Ishikawa (cell line): Measurements from ENCODE around the gene TMEM219.

Experiments used
- CEBPB ChIP-seq: IDR thresholded peaks from 2 replicates; pipeline ENCODE4 v1.6.1; 2012
- CREB1 ChIP-seq: IDR thresholded peaks from 2 replicates; pipeline ENCODE4 v1.6.1; 2012; ENCODE audit warnings: low read depth
- EGR1 ChIP-seq: IDR thresholded peaks from 2 replicates; pipeline ENCODE4 v1.6.1; 2012
- EP300 ChIP-seq: IDR thresholded peaks from 2 replicates; pipeline ENCODE4 v1.6.1; 2012; ENCODE audit warnings: borderline replicate concordance
- FOXM1 ChIP-seq: IDR thresholded peaks from 2 replicates; pipeline ENCODE4 v1.6.1; 2012; ENCODE audit warnings: low read depth, borderline replicate concordance
- NFIC ChIP-seq: IDR thresholded peaks from 2 replicates; pipeline ENCODE4 v1.6.1; 2012
- RAD21 ChIP-seq: IDR thresholded peaks from 2 replicates; pipeline ENCODE4 v1.6.1; 2012; ENCODE audit warnings: low read depth
- REST ChIP-seq: IDR thresholded peaks from 2 replicates; pipeline ENCODE4 v1.6.1; 2012; ENCODE audit warnings: low read depth, mild to moderate bottlenecking
- TAF1 ChIP-seq: IDR thresholded peaks from 2 replicates; pipeline ENCODE4 v1.6.1; 2012; ENCODE audit warnings: low read depth, mild to moderate bottlenecking
- TCF12 ChIP-seq: IDR thresholded peaks from 2 replicates; pipeline ENCODE4 v1.6.1; 2012; ENCODE audit warnings: low read depth
- TEAD4 ChIP-seq: IDR thresholded peaks from 2 replicates; pipeline ENCODE4 v1.6.1; 2012
- USF1 ChIP-seq: IDR thresholded peaks from 2 replicates; pipeline ENCODE4 v1.6.1; 2012
- YY1 ChIP-seq: IDR thresholded peaks from 2 replicates; pipeline ENCODE4 v1.6.1; 2012; ENCODE audit warnings: low read depth
- ZBTB7A ChIP-seq: IDR thresholded peaks from 2 replicates; pipeline ENCODE4 v1.6.1; 2012; ENCODE audit warnings: low read depth
- TF ChIP-seq, protein P1 (sequence below): IDR thresholded peaks from 2 replicates; pipeline ENCODE4 v1.6.1; 2012

The TMEM219 gene

DNA sequence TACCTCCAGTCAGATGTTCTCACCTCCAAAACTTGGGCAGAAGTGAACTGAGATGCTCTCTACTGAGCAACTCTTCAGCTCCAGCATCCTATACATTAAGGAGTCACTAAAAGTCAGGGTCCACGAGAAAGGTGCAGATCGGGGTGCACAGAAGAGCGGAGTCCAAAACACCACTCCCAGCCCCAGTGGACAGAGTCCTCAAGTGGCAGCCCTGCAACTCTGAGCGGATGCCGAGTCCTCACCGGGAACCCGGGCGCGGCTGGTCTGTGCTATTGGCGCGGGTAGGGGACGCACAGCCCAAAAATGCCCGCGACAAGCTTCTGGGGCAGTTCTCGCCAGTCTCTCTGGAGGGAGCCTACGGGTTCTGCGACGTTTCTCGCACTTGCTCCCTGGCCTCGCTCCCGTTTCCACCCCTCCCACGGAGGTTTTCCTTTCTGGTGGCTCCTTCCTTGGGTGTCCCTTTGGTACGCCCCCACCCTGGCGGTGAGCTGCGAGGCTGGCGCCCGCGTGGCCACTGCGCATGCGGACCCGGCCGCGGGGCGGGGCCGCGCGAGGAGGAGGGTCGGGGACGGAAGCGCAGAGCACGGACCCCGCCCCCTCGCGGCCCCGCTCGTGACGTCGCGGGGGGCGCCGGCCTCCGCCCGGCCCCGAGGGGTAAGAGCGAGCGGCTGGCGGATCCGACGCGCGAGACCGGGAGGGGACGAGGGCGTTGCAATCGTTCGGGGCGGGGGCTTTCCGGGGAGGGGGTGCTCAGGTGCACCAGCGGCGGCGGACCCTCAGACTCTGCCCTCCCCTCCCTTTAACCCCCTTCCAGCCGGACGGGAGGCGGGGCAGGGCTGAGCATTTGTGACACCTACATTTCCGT, at the start of gene TMEM219:
TSS of gene TMEM219 (plus strand) at position 601 of the 865 bp plus-strand sequence. CDS start 1,065 bp downstream, outside the sequence.
- TF ChIP-seq TAF1 = peak; percentile 51
- no peak for TF ChIP-seq REST
- no peak for TF ChIP-seq TCF12
- TF ChIP-seq, protein P1, sequence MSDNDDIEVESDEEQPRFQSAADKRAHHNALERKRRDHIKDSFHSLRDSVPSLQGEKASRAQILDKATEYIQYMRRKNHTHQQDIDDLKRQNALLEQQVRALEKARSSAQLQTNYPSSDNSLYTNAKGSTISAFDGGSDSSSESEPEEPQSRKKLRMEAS = peak; percentile 76
- peak; percentile 43 for TF ChIP-seq YY1
- no peak for TF ChIP-seq TEAD4
- TF ChIP-seq USF1 = no peak
- no peak for TF ChIP-seq NFIC
- TF ChIP-seq ZBTB7A = peak; percentile 88
- no peak for TF ChIP-seq CEBPB
- TF ChIP-seq FOXM1 = no peak
- 0 out of 2 replicates have a peak, but pooled peaks have one; percentile 14 for TF ChIP-seq EP300
- peak; percentile 56 for TF ChIP-seq EGR1
- TF ChIP-seq CREB1 = peak; percentile 40; the same call in 1 of the 2 replicates
- no peak; the same call in 1 of the 2 replicates for TF ChIP-seq RAD21

GRCh38 chr16:29912087-29912486, 49.8 kb upstream of the TMEM219 start:
- no peak for TF ChIP-seq TCF12
- no peak for TF ChIP-seq TAF1
- no peak for TF ChIP-seq USF1
- no peak for TF ChIP-seq TEAD4
- no peak for TF ChIP-seq NFIC
- TF ChIP-seq, protein P1 = no peak
- no peak for TF ChIP-seq CREB1
- no peak for TF ChIP-seq RAD21
- no peak for TF ChIP-seq REST
- TF ChIP-seq ZBTB7A = no peak
- TF ChIP-seq YY1 = no peak
- TF ChIP-seq FOXM1 = no peak
- no peak for TF ChIP-seq CEBPB
- no peak for TF ChIP-seq EP300
- no peak for TF ChIP-seq EGR1

DNA sequence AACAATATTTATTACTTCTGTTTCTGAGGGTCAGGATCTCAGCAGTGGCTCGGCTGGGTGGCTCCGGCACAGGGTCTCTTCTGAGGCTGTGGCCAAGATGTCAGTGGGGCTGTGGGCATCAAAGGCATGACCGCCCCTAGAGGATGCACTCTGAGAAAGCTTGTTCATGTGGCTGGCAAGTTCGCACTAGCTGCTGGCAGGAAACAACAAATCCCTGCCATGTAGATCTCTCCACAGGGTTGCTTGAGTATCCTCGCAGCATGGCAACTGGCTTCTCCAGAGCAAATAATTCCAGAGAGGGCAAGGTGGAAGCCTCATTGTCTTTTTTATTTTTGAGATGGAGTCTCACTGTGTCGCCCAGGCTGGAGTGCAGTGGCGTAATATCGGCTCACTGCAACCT, 48.4 kb upstream of the TMEM219 start:
- TF ChIP-seq CEBPB (no peak), EP300 (no peak), CREB1 (no peak), TAF1 (no peak), REST (no peak), EGR1 (no peak), FOXM1 (no peak), NFIC (no peak), TEAD4 (no peak), USF1 (no peak), TCF12 (no peak), YY1 (no peak)
- TF ChIP-seq, protein P1 = no peak
